H1 (cell line): ENCODE data around the gene MCM3. TPM values are rescaled to one million over a fixed set of nuclear protein-coding genes. Genes with fewer than 3 reads are reported as not detected.

Experiments used
- CTCF ChIA-PET: fragments of 300-600 bp; sonication (Branson Sonifier 250); formaldehyde crosslinking; loops from one replicate; lab custom pipeline; 2021; ENCODE audit not compliant: partially characterized antibody; lab: Charles Lee
- POLR2A ChIA-PET: fragments of 300-600 bp; sonication (Branson Sonifier 250); formaldehyde crosslinking; loops from one replicate; lab custom pipeline; 2021; ENCODE audit warnings: inconsistent platforms; ENCODE audit not compliant: partially characterized antibody; lab: Charles Lee
- DNase-seq, 2 experiments: peaks; one replicate each; pipeline versions ENCODE4 v3.0.0 to v3.0.0-alpha.2; 2010 to 2022; ENCODE audit warnings: low spot score in 2 of 2, low read depth in 1 of 2, mixed read lengths in 1 of 2
- FAIRE-seq: peaks from 2 replicates; lab custom pipeline; 2011; peaks lifted over from hg19 to GRCh38; lab: Jason Lieb, UNC
- H2AFZ ChIP-seq: 2 replicates; pipeline ENCODE4 v1.8.1; 2012; ENCODE audit warnings: low read length, inconsistent platforms
- H2AK5ac ChIP-seq: 2 replicates; pipeline ENCODE4 v1.6.1; 2013; ENCODE audit warnings: low read depth, low read length
- H2BK120ac ChIP-seq: replicated peaks from 2 replicates; pipeline ENCODE3; 2013; ENCODE audit warnings: low read depth, low read length, inconsistent platforms
- H2BK12ac ChIP-seq: 2 replicates; pipeline ENCODE4 v1.6.1; 2013; ENCODE audit warnings: low read depth, low read length
- H2BK15ac ChIP-seq: 2 replicates; pipeline ENCODE4 v1.6.1; 2013; ENCODE audit warnings: low read length
- H2BK20ac ChIP-seq: 2 replicates; pipeline ENCODE4 v1.6.1; 2013; ENCODE audit warnings: low read length
- H2BK5ac ChIP-seq: 2 replicates; pipeline ENCODE4 v1.6.1; 2013; ENCODE audit warnings: low read depth, low read length
- H3K14ac ChIP-seq: 2 replicates; pipeline ENCODE4 v1.6.1; 2013; ENCODE audit warnings: inconsistent platforms; ENCODE audit not compliant: insufficient read length
- H3K18ac ChIP-seq: 2 replicates; pipeline ENCODE4 v1.6.1; 2013; ENCODE audit warnings: low read length; ENCODE audit errors: extremely low read depth
- H3K23ac ChIP-seq: 2 replicates; pipeline ENCODE4 v1.6.1; 2013; ENCODE audit warnings: inconsistent platforms; ENCODE audit not compliant: insufficient read length
- H3K23me2 ChIP-seq: 2 replicates; pipeline ENCODE4 v1.6.1; 2013; ENCODE audit warnings: low read depth, low read length
- H3K27ac ChIP-seq: 2 replicates; pipeline ENCODE4 v1.6.1; 2011; ENCODE audit warnings: low read depth, low read length, inconsistent platforms
- H3K27me3 ChIP-seq, 4 experiments: replicated peaks in 1 of 4; 1 replicate in 1 of 4; 2 replicates in 3 of 4; pipeline versions ENCODE4 v1.6.1 to v1.8.1; 2011 to 2013; ENCODE audit warnings: low read length in 3 of 4, mild to moderate bottlenecking in 3 of 4, inconsistent platforms in 2 of 4, mixed read lengths in 2 of 4, moderate library complexity in 1 of 4; ENCODE audit not compliant: control insufficient read depth in 3 of 4, insufficient read depth in 3 of 4; ENCODE audit errors: extremely low read depth in 1 of 4
- H3K36me3 ChIP-seq, 4 experiments: 2 replicates each; pipeline versions ENCODE4 v1.6.1 to v1.8.1; 2011 to 2013; ENCODE audit warnings: mild to moderate bottlenecking in 4 of 4, low read length in 3 of 4, moderate library complexity in 2 of 4, control low read depth in 1 of 4, inconsistent platforms in 1 of 4; ENCODE audit not compliant: insufficient read depth in 4 of 4, control insufficient read depth in 2 of 4
- H3K4ac ChIP-seq: replicated peaks from 2 replicates; pipeline ENCODE3; 2013; ENCODE audit warnings: low read length, low read depth, mixed read lengths, inconsistent platforms; ENCODE audit not compliant: insufficient read length
- H3K4me1 ChIP-seq, 4 experiments: replicated peaks in 1 of 4; 1 replicate in 1 of 4; 2 replicates in 3 of 4; pipeline versions ENCODE4 v1.6.1 to v1.8.1; 2011 to 2013; ENCODE audit warnings: low read length in 3 of 4, inconsistent platforms in 2 of 4, mixed read lengths in 1 of 4; ENCODE audit not compliant: insufficient read depth in 4 of 4, control insufficient read depth in 3 of 4
- H3K4me2 ChIP-seq, 2 experiments: 2 replicates each; pipeline versions ENCODE4 v1.6.1 to v1.8.1; 2011 to 2013; ENCODE audit warnings: low read depth in 2 of 2, low read length in 2 of 2, control low read depth in 1 of 2, inconsistent platforms in 1 of 2, mild to moderate bottlenecking in 1 of 2; ENCODE audit not compliant: insufficient read depth in 1 of 2
- H3K4me3 ChIP-seq, 4 experiments: fragments of 200-600, 300-600 bp in 1 of 4; sonication (generic), shearing (Covaris generic), sonication (Bioruptor Twin) in 1 of 4; 2 replicates each; pipeline versions ENCODE4 v1.5.1 to v1.8.1; 2011 to 2016; ENCODE audit warnings: low read length in 4 of 4, low read depth in 3 of 4, control low read depth in 2 of 4, inconsistent platforms in 2 of 4, mild to moderate bottlenecking in 2 of 4, mixed read lengths in 1 of 4, moderate library complexity in 1 of 4; ENCODE audit not compliant: insufficient read depth in 2 of 4; ENCODE audit errors: extremely low read depth in 1 of 4
- H3K56ac ChIP-seq: replicated peaks from 2 replicates; pipeline ENCODE3; 2013; ENCODE audit warnings: low read depth, mild to moderate bottlenecking, mixed read lengths, low read length, inconsistent platforms; ENCODE audit not compliant: insufficient read length
- H3K79me1 ChIP-seq: 2 replicates; pipeline ENCODE4 v1.6.1; 2013; ENCODE audit warnings: low read depth, low read length, control low read depth
- H3K79me2 ChIP-seq, 2 experiments: 2 replicates each; pipeline versions ENCODE4 v1.6.1 to v1.8.1; 2012 to 2013; ENCODE audit warnings: low read length in 2 of 2, mild to moderate bottlenecking in 2 of 2, inconsistent platforms in 1 of 2; ENCODE audit not compliant: insufficient read depth in 2 of 2, control insufficient read depth in 1 of 2
- H3K9ac ChIP-seq, 4 experiments: replicated peaks in 1 of 4; 1 replicate in 1 of 4; 2 replicates in 3 of 4; pipeline versions ENCODE4 v1.6.1 to v1.8.1; 2011 to 2013; ENCODE audit warnings: low read depth in 3 of 4, low read length in 3 of 4, control low read depth in 2 of 4, mild to moderate bottlenecking in 2 of 4, moderate library complexity in 2 of 4, inconsistent platforms in 1 of 4; ENCODE audit errors: extremely low read depth in 1 of 4
- H3K9me3 ChIP-seq, 2 experiments: 2 replicates each; pipeline versions ENCODE4 v1.6.1 to v1.8.1; 2012 to 2013; ENCODE audit warnings: mild to moderate bottlenecking in 2 of 2, moderate library complexity in 2 of 2, control low read depth in 1 of 2, inconsistent platforms in 1 of 2, low read depth in 1 of 2, low read length in 1 of 2, mixed read lengths in 1 of 2; ENCODE audit not compliant: insufficient read depth in 2 of 2
- H4K20me1 ChIP-seq, 2 experiments: replicated peaks in 1 of 2; 2 replicates each; pipeline versions ENCODE3 to v1.8.1; 2011 to 2013; ENCODE audit warnings: inconsistent platforms in 2 of 2, low read length in 2 of 2, mild to moderate bottlenecking in 1 of 2; ENCODE audit not compliant: insufficient read depth in 2 of 2, control insufficient read depth in 1 of 2
- H4K5ac ChIP-seq: 2 replicates; pipeline ENCODE4 v1.6.1; 2013; ENCODE audit warnings: low read length, low read depth, mixed read lengths, inconsistent platforms; ENCODE audit not compliant: insufficient read length
- H4K8ac ChIP-seq: 2 replicates; pipeline ENCODE4 v1.8.0; 2013; ENCODE audit warnings: mild to moderate bottlenecking, moderate library complexity, low read length, inconsistent platforms; ENCODE audit not compliant: insufficient read depth; ENCODE audit errors: extremely low read depth
- H4K91ac ChIP-seq: replicated peaks from 2 replicates; pipeline ENCODE3; 2013; ENCODE audit warnings: low read length, mixed read lengths, inconsistent platforms; ENCODE audit not compliant: insufficient read length
- ASH2L ChIP-seq: fragments of 200-600, 300-600 bp; sonication (generic); IDR thresholded peaks from one replicate; pipeline ENCODE4 v1.7.1; 2017; ENCODE audit warnings: low read length
- CHD1 ChIP-seq: IDR thresholded peaks from 2 replicates; pipeline ENCODE4 v1.6.1; 2012; ENCODE audit warnings: low read depth, low read length, improper control_type of control experiment
- HDAC2 ChIP-seq, 2 experiments: fragments of 300-600 bp in 1 of 2; sonication (generic) in 1 of 2; IDR thresholded peaks; 2 replicates each; pipeline ENCODE4 v1.6.1; 2011 to 2012; ENCODE audit warnings: low read depth in 2 of 2, low read length in 2 of 2, mild to moderate bottlenecking in 2 of 2, moderate library complexity in 2 of 2, borderline replicate concordance in 1 of 2, inconsistent platforms in 1 of 2
- KDM4A ChIP-seq: IDR thresholded peaks from one replicate; pipeline ENCODE4 v1.7.1; 2012; ENCODE audit warnings: low read depth, mild to moderate bottlenecking, moderate library complexity, low read length, inconsistent platforms; ENCODE audit not compliant: severe bottlenecking
- MAFK ChIP-seq: IDR thresholded peaks from 2 replicates; pipeline ENCODE4 v1.6.1; 2012; ENCODE audit warnings: low read depth, mild to moderate bottlenecking, improper control_type of control experiment, low read length
- RAD21 ChIP-seq, 2 experiments: IDR thresholded peaks in 1 of 2; conservative IDR thresholded peaks in 1 of 2; 2 replicates each; pipeline ENCODE4 v1.6.1; 2011; ENCODE audit warnings: low read depth in 2 of 2, low read length in 2 of 2, improper control_type of control experiment in 1 of 2, inconsistent platforms in 1 of 2, mild to moderate bottlenecking in 1 of 2, moderate library complexity in 1 of 2
- WGBS, 2 experiments: shearing (Covaris generic) in 1 of 2; methylation state at CpG; one replicate each; pipeline versions ENCODE4 v1.1.6 to v1.1.7; 2013 to 2015; ENCODE audit warnings: low lambda C conversion rate in 2 of 2, mixed read lengths in 2 of 2, inconsistent platforms in 1 of 2, low coverage in 1 of 2, missing lambda C conversion rate in 1 of 2; ENCODE audit not compliant: insufficient replicate concordance in 2 of 2, insufficient coverage in 1 of 2, insufficient read length in 1 of 2; ENCODE audit errors: extremely low coverage in 1 of 2, missing lambda C conversion rate in 1 of 2; 5-methylcytosine and 5-hydroxymethylcytosine counted together
- polyA plus RNA-seq, 7 experiments: library from polyadenylated mRNA; depleted of rRNA in 3 of 7; stranded (reverse) in 5 of 7; unstranded in 2 of 7; fragments of >200 nt in 5 of 7; fragments of 200-250 nt in 2 of 7; gene quantifications; 1 replicate in 5 of 7; 2 replicates in 1 of 7; 4 replicates in 1 of 7; pipeline versions ENCODE4 v1.2.1 to v1.2.3, GENCODE V29; 2011 to 2013; ENCODE audit warnings: missing spikeins in 2 of 7, mixed read lengths in 2 of 7
- total RNA-seq: library from RNA; stranded (reverse); fragmentation: NEBNext Ultra II Directional; extraction: Animal tissue kit (Norgen Biotek cat#: 25700); gene quantifications from 2 replicates; pipeline ENCODE4 v1.2.1, GENCODE V29; 2021

MCM3 gene
- total and polyA plus RNA-seq, 2 of the 8 experiments (the other 6 are each of a cell fraction or from before 2014, with no cell fraction given) = 275 to 293 TPM

GRCh38 chr6:52217761-52218160 lies 66.8 kb downstream of the MCM3 start:
- no peak for TF ChIP-seq RAD21 (IDR thresholded peaks at IDR 0.05 in 1 of 2, conservative IDR thresholded peaks at IDR 0.05 in 1 of 2; ENCODE audit: low read depth in 2 of 2, low read length in 2 of 2)
- no peak for TF ChIP-seq MAFK
- no peak for TF ChIP-seq HDAC2 (IDR thresholded peaks at IDR 0.05; ENCODE audit: borderline replicate concordance in 1 of 2, low read depth in 2 of 2, low read length in 2 of 2)
- no peak for TF ChIP-seq KDM4A
- TF ChIP-seq ASH2L = no peak
- no peak for TF ChIP-seq CHD1
- TF ChIP-seq, all 59 proteins: peak for 0
- WGBS, 2 experiments = 95% methylated on average over 2 of the region's 2 CpGs; no CpG with 5 or more reads in 1 of the 2 experiments

More at GRCh38 chr6:52217761-52218160, 66.8 kb downstream of the MCM3 start:
- Histone ChIP-seq H2BK120ac (no peak overlapping the region), H2AK5ac (no peak overlapping the region), H3K4me3 (no peak overlapping the region), H3K27me3 (no peaks in the 10 kb centered on the region), H2BK12ac (no peak overlapping the region), H3K27ac (no peak overlapping the region), H4K8ac (no peak overlapping the region), H3K4me1 (no peaks in the 10 kb centered on the region), H3K23me2 (no peaks in the 10 kb centered on the region; the same call in 1 of the 2 replicates), H3K9ac (no peak overlapping the region), H3K4ac (no peak overlapping the region), H2BK5ac (no peak overlapping the region), H2BK20ac (no peak overlapping the region), H3K36me3 (no peaks in the 10 kb centered on the region), H3K4me2 (no peak overlapping the region), H2BK15ac (no peak overlapping the region), H3K79me2 (no peaks in the 10 kb centered on the region), H4K91ac (no peak overlapping the region), H3K56ac (no peak overlapping the region), H4K5ac (no peak overlapping the region), H3K14ac (no peak overlapping the region), H3K79me1 (no peaks in the 10 kb centered on the region), H2AFZ (no peak overlapping the region), H3K23ac (no peak overlapping the region), H4K20me1 (no peaks in the 10 kb centered on the region), H3K9me3 (no peaks in the 10 kb centered on the region), H3K18ac (no peak overlapping the region)
- ChIA-PET POLR2A (no interaction called here), CTCF (no interaction called here)
- DNase-seq (no peak), FAIRE-seq (no peak)
